Smooth muscle cell (in vitro differentiated cells): ENCODE results near the gene EBF3. TPM values are rescaled to one million over a fixed set of nuclear protein-coding genes. Genes with fewer than 3 reads are reported as not detected.

Experiments used
- DNase-seq: peaks from one replicate; lab custom pipeline; 2025; ENCODE audit not compliant: unreplicated experiment; lab: John Stamatoyannopoulos, UW
- H2AFZ ChIP-seq: fragments of 200-600 bp; sonication (generic); 2 replicates; pipeline ENCODE4 v1.6.0; 2016; ENCODE audit warnings: antibody characterized with exemption, low read depth, mild to moderate bottlenecking
- H3F3A ChIP-seq: fragments of 200-600 bp; sonication (generic); 2 replicates; pipeline ENCODE4 v1.6.0; 2017; ENCODE audit warnings: antibody characterized with exemption, low read depth
- H3K27ac ChIP-seq: fragments of 200-600 bp; sonication (generic); 2 replicates; pipeline ENCODE4 v1.5.1; 2016; ENCODE audit warnings: low read depth, mild to moderate bottlenecking
- H3K27me3 ChIP-seq: fragments of 200-600 bp; sonication (generic); 2 replicates; pipeline ENCODE4 v1.6.1; 2016; ENCODE audit warnings: low read depth, mild to moderate bottlenecking
- H3K36me3 ChIP-seq: fragments of 200-600 bp; sonication (generic); 2 replicates; pipeline ENCODE4 v1.5.1; 2016; ENCODE audit warnings: low read depth
- H3K4me1 ChIP-seq: fragments of 200-600 bp; sonication (generic); 2 replicates; pipeline ENCODE4 v1.5.1; 2016; ENCODE audit warnings: low read depth
- H3K4me2 ChIP-seq: fragments of 200-600 bp; sonication (generic); 2 replicates; pipeline ENCODE4 v1.6.0; 2016; ENCODE audit warnings: mild to moderate bottlenecking
- H3K4me3 ChIP-seq: fragments of 200-600 bp; sonication (generic); 2 replicates; pipeline ENCODE4 v1.5.1; 2016; ENCODE audit warnings: mild to moderate bottlenecking
- H3K79me2 ChIP-seq: fragments of 200-600 bp; sonication (generic); 2 replicates; pipeline ENCODE4 v1.6.0; 2016; ENCODE audit warnings: low read depth, mild to moderate bottlenecking
- H3K9ac ChIP-seq: fragments of 200-600 bp; sonication (generic); 2 replicates; pipeline ENCODE4 v1.6.0; 2016; ENCODE audit warnings: low read depth
- H3K9me3 ChIP-seq: fragments of 200-600 bp; sonication (generic); replicated peaks from 2 replicates; pipeline ENCODE4 v1.5.1; 2016; ENCODE audit warnings: low read depth
- H4K20me1 ChIP-seq: fragments of 200-600 bp; sonication (generic); 2 replicates; pipeline ENCODE4 v1.6.0; 2016; ENCODE audit warnings: low read depth
- CTCF ChIP-seq: fragments of 200-600 bp; sonication (generic); IDR thresholded peaks from 2 replicates; pipeline ENCODE4 v1.5.1; 2017; ENCODE audit warnings: borderline replicate concordance, mild to moderate bottlenecking, antibody characterized with exemption; ENCODE audit not compliant: insufficient read depth, poor library complexity, severe bottlenecking
- WGBS: methylation state at CpG from one replicate; pipeline ENCODE4 v1.1.7; 2016; ENCODE audit warnings: low lambda C conversion rate; 5-methylcytosine and 5-hydroxymethylcytosine counted together
- polyA plus RNA-seq: library from polyadenylated mRNA; unstranded; fragments of >200 nt; fragmentation: Nextera tagmentation; extraction: Ambion mirVana; gene quantifications from 2 replicates; pipeline ENCODE4 v1.2.1, GENCODE V29; 2016
- total RNA-seq: library from RNA; depleted of rRNA; stranded (reverse); fragments of >200 nt; gene quantifications from 2 replicates; pipeline ENCODE4 v1.2.3, GENCODE V29; 2014

Gene EBF3
- total and polyA plus RNA-seq, 2 experiments from 2014 or later, result not detected

- Histone ChIP-seq H3K4me2 (peak overlapping the region; percentile 91), H3K4me1 (peaks cover 24% of the 10 kb centered on the region), H3K9me3 (no peaks in the 10 kb centered on the region), H3K36me3 (no peaks in the 10 kb centered on the region), H3K79me2 (no peaks in the 10 kb centered on the region), H4K20me1 (peaks cover 3% of the 10 kb centered on the region), H3K27me3 (peaks cover 97% of the 10 kb centered on the region), H3K9ac (no peak overlapping the region), H3K4me3 (no peak overlapping the region), H2AFZ (no peak overlapping the region), H3F3A (no peaks in the 10 kb centered on the region), H3K27ac (no peak overlapping the region)
- no peak for TF ChIP-seq CTCF
- WGBS, result 7% methylated on average over 14 of the region's 14 CpGs
- no peak for DNase-seq
Measured at GRCh38 chr10:129969911-129970464, 5.9 kb upstream of the EBF3 start.

- 5% methylated on average over 63 of the region's 68 CpGs for WGBS
- peak overlapping the region; percentile 17 for H3K4me2 ChIP-seq
Measured at GRCh38 chr10:129969184-129969910, 5.3 kb upstream of the EBF3 start.

GRCh38 chr10:129968853-129969183, 4.7 kb upstream of the EBF3 start:
- no peak overlapping the region for H3K4me2 ChIP-seq
- under 1% methylated on average over 13 of the region's 15 CpGs for WGBS

More at GRCh38 chr10:129969184-129969910, 5.3 kb upstream of the EBF3 start:
- H2AFZ ChIP-seq, result no peak overlapping the region
- H4K20me1 ChIP-seq, result peaks cover 3% of the 10 kb centered on the region
- peaks cover 28% of the 10 kb centered on the region for H3K4me1 ChIP-seq
- H3K36me3 ChIP-seq, result no peaks in the 10 kb centered on the region
- H3K4me3 ChIP-seq, result no peak overlapping the region
- H3K27ac ChIP-seq, result no peak overlapping the region
- no peak for TF ChIP-seq CTCF
- no peak for DNase-seq
- peaks cover 100% of the 10 kb centered on the region for H3K27me3 ChIP-seq
- H3F3A ChIP-seq, result no peaks in the 10 kb centered on the region
- H3K79me2 ChIP-seq, result no peaks in the 10 kb centered on the region
- H3K9me3 ChIP-seq, result no peaks in the 10 kb centered on the region
- H3K9ac ChIP-seq, result no peak overlapping the region

More at GRCh38 chr10:129968853-129969183, 4.7 kb upstream of the EBF3 start:
- DNase-seq, result no peak
- no peak overlapping the region for H3K9ac ChIP-seq
- no peak overlapping the region for H3K4me3 ChIP-seq
- peaks cover 28% of the 10 kb centered on the region for H3K4me1 ChIP-seq
- H3K36me3 ChIP-seq, result no peaks in the 10 kb centered on the region
- H3K79me2 ChIP-seq, result no peaks in the 10 kb centered on the region
- TF ChIP-seq CTCF, result peak; percentile 58
- no peak overlapping the region for H3K27ac ChIP-seq
- no peaks in the 10 kb centered on the region for H3K9me3 ChIP-seq
- peaks cover 98% of the 10 kb centered on the region for H3K27me3 ChIP-seq
- H3F3A ChIP-seq, result no peaks in the 10 kb centered on the region
- peaks cover 3% of the 10 kb centered on the region for H4K20me1 ChIP-seq
- H2AFZ ChIP-seq, result no peak overlapping the region
